ENCODE data around the gene TMEM263. TPM values are rescaled to one million over a fixed set of nuclear protein-coding genes. Genes with fewer than 3 reads are reported as not detected.

The TMEM263 gene
- total RNA-seq, result 107 and 122 TPM in 2 replicates

GRCh38 chr12:106955377-106956047 lies at the start of gene TMEM263:
Gene TMEM263 (plus strand): TSS chr12:106955907. CDS start chr12:106967117, 11,210 bp downstream.

GRCh38 chr12:106986625-106987389 lies 31.1 kb downstream of the TMEM263 start, which contains the start of gene MTERF2:
Gene MTERF2 (minus strand): TSS chr12:106987146. CDS start chr12:106978714, 8,432 bp downstream.

Other genes starting within 250 kb of the TMEM263 start
- 9.2 and 13.0 TPM in 2 replicates for gene RIC8B, start 181.2 kb upstream of the TMEM263 start, total RNA-seq
- 1.5 and 2.7 TPM in 2 replicates for gene MTERF2, start 31.2 kb downstream of the TMEM263 start, total RNA-seq
- gene CRY1, start 137.6 kb downstream of the TMEM263 start, total RNA-seq, result 14.4 and 20.0 TPM in 2 replicates

All from placental pericyte (primary cell).